GM23248 (cell line): Measurements from ENCODE around the gene CNKSR1.

Source experiments
- EZH2 ChIP-seq: fragments of 200-600 bp; sonication (generic); IDR thresholded peaks from 2 replicates; pipeline ENCODE4 v1.6.1; 2018; ENCODE audit warnings: antibody characterized with exemption, mild to moderate bottlenecking; ENCODE audit not compliant: insufficient read depth, poor library complexity, severe bottlenecking
- EZH2phosphoT487 ChIP-seq: fragments of 200-600 bp; sonication (generic); IDR thresholded peaks from 2 replicates; pipeline ENCODE4 v1.6.1; 2018; ENCODE audit warnings: antibody characterized with exemption, moderate library complexity, mild to moderate bottlenecking, low read depth; ENCODE audit not compliant: insufficient read depth

DNA sequence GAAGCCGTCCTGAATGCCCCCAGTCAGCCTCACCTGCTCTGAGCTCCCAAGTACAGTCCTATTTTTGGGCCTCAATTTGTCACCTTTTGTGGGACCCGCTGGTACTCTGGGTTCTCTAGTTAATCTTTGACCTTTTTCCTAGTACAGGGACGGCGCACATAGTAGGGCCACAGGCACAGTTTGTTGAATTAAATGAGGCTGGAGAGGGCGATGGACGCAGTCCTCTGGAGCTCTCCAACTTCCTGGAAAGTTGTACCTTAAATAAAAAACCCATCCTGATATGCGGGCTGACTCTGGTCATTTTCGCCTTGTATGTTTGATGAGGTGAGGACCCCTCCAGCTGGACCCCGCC, 13.6 kb upstream of the CNKSR1 start:
- TF ChIP-seq EZH2 (no peak), EZH2phosphoT487 (no peak)
